DMS 273 treated with DMSO at 0.1 percent for 48 hours (cell line): Measurements from ENCODE around the gene GNA14.
"Not testable (repeated sequence)": the region's sequence is repeated elsewhere in the genome, so short reads cannot be mapped to it uniquely, and the experiment has no call there.

Source experiments
- DNase-seq: peaks from one replicate; lab custom pipeline; 2025; lab: John Stamatoyannopoulos, UW

Gene GNA14

DNA sequence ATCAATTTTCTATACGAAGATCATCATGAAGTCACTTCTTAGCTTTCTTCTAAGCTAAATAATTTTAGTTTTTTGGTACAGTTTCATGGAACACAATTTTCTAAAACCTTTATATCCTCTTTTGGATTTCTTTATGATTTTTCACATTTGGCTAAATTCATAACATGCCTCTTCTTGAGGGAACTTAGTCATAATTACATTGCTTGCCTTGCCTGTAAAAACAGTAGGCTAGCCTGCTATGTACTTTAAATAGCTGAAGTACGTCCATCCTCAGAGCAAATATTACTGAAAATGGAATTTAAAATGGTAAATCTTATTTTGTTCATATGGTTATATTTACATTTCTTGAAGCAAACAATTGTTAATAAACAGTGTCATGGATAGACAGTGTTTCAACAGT, 245.8 kb downstream of the GNA14 start:
- no peak for DNase-seq

DNA sequence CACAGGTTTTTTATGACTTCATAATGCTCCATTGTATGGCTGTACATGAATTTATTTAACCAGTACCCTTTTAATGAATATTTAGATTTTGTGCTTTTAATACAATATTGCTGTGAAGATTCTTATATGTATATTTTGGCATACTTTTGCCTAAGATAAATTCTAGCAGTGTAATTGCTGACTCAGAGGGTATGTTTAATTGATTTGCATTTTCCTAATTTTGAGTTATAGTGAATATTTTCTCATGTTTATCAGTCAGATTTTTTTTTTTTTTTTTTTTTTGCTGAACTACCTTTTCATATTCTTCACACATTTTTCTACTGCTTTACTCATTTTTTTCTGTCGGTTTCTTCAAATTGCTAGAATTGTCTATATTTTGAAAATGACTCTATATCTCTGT, 248.2 kb downstream of the GNA14 start:
- no peak for DNase-seq

DNA sequence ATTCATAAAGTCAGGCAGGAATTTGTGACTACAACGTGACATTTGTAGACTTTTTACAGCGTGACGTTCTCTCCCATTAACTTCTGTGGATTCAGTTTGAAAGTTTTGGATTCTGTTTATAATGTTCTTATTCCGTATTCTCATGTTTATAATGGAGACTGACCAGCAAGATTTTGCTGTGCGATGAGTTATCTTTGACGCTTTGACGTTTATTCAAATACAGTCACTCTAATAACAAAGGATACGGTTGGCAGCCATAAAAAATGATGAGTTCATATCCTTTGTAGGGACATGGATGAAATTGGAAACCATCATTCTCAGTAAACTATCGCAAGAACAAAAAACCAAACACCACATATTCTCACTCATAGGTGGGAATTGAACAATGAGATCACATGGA, 249.5 kb downstream of the GNA14 start:
- DNase-seq, result not testable (repeated sequence)

DNA sequence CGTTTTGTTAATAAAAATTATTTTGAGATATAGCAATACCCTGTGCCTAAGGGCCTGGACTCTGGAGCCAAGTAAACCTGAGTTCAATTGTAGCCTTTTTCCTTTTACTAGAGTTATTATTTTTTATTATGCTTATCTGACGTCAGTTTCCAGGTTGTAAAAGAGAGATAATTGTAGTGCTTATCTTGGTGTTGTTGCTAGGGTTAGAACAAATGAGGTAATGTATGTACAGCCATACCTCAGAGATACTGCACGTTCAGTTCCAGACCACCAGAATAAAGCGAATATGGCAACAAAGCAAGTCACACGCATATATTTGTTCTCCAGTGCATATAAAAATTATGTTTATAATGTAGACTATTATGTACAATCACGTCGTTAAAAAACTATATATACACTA, 255.8 kb downstream of the GNA14 start:
- DNase-seq, result no peak

DNA sequence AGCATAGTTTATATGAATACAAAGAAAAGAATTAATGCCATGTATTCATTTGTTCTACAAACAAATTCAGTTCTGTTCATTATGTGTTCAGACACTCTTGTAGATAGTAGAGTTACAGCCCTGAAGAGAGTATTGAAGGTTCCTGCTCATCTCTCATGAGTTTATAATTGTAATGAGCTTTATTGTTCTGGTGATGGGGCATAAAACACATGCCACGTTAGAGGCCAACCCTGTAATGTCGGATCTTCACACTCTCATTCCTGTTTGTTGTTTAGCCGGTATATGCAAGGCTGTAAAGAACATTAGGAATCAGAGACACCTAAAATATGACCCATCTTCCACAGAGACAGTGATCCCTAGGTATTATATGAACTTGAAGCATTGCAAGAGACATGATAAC, 256.3 kb downstream of the GNA14 start:
- DNase-seq, result no peak

DNA sequence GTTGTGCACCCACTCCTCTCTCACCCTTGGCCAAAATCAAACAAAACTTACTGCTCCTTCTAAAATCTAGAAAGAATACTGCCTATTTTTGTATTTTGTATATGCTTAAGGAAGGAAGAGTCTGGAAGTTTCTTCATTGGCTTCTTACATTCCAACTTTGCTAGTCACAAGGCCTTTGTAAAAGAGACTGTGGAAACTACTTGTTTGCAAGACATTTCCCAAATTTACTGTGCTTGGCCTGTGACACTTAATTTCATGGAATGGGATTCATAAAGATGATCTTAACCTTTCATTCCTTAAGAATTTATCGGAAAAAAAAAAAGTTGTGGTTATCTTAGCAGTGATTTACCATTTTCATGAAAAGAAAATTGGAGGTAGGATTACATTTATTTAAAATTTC, 261.9 kb downstream of the GNA14 start:
- DNase-seq, result no peak

DNA sequence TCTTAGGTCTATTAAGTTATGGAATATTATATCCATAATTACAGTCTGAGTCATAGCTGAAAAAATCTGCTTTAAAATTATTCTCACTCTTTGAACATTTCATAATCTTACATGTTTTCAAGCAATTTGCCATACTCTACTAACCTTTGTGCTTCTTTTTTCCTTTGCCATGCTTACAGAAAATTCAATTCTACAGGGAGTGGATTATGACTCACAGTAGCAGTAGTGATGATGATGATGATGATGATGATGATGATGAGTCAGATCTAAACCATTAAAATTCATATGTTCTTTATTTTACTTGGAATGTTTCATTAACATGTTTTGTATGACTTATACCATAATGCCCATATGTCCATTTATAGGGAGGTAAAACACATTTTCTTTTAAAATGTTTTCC, 263.7 kb downstream of the GNA14 start:
- DNase-seq, result no peak

DNA sequence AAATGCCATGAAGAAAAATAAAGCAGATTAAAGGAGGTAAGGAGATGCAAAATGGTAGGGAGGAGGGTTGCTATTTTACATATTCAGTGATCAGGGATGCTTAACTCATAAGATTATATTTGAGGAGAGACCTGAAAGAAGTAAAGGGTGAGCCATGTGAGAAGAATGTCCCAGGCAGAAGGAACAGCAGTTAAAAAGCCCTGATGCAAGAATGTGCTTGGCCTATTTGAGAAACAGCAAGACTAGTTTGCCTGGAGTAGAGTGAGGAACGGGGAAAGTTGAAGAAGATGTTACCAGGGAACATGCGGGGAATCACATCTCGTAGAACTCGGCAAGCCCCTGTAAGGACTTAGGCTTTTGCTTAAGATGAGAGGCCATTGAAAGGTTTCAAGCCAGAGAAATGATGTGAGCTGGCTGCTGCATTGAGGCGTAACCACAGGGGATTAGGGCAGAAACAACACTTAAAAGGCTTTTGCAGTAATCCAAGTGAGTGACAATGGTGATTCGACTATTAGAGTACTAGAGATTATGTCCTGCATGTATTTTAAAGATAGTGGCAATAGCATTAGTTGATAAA, 272.1 kb downstream of the GNA14 start:
- no peak for DNase-seq

DNA sequence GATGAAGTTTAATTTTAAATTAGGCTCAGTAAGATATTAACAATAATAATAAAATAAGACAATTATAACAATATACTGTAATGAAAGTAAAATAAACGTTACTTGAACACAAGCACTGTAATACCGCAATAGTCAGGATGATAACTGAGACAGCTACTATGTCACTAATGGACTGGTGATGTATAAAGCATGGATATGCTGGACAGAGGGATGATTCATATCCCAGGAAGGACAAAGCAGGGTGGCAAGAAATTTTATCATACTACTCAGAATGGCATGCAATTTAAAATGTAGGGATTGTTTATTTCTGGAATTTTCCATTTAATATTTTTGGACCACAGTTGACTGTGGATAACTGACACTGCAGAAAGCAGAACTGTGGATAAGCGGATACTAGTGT, 273.9 kb downstream of the GNA14 start:
- no peak for DNase-seq
